SK-N-MC (cell line): ENCODE results near the gene ATP6V0E1.

ENCODE experiments used
- EZH2 ChIP-seq: fragments of 200-600 bp; sonication (generic); IDR thresholded peaks from one replicate; pipeline ENCODE4 v1.6.1; 2017; ENCODE audit warnings: antibody characterized with exemption
- FOXP2 ChIP-seq: optimal IDR thresholded peaks from 2 replicates; pipeline ENCODE3; 2011; ENCODE audit warnings: mild to moderate bottlenecking, moderate library complexity; ENCODE audit not compliant: insufficient read depth; ENCODE audit errors: extremely low read length, control extremely low read depth
- POLR2AphosphoS5 ChIP-seq: IDR thresholded peaks from 2 replicates; pipeline ENCODE4 v1.6.1; 2012; ENCODE audit warnings: mild to moderate bottlenecking, low read depth, low read length, borderline replicate concordance

DNA sequence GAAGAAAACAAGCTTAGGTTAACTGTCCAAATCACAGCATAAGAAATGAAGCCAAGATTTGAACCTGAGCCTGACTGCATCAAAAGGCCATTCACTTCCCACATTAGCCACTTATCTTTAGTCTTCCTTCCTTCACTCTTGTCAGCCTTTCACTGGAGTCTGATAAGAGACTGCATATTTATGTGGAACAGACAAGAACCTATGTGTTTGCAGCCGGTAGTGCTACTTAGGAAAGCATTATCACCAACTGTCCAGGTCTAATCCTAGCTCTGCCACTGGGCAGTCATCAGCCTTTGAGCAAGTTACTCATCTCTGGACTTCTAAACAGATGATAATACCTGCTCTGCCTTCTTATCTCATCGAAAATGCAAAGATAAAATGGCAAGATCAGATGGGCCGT, 12.1 kb upstream of the ATP6V0E1 start:
- TF ChIP-seq POLR2AphosphoS5 (no peak), EZH2 (no peak), FOXP2 (no peak)
